GM12873 (cell line): Measurements from ENCODE around the gene KY.

Experiments used
- TF ChIP-seq, protein P1 (sequence below): IDR thresholded peaks from 2 replicates; pipeline ENCODE4 v1.5.1; 2012; ENCODE audit warnings: low read depth, mild to moderate bottlenecking, moderate library complexity, low read length, control low read depth; ENCODE audit not compliant: insufficient read depth; ENCODE audit errors: missing control alignments

KY gene

DNA sequence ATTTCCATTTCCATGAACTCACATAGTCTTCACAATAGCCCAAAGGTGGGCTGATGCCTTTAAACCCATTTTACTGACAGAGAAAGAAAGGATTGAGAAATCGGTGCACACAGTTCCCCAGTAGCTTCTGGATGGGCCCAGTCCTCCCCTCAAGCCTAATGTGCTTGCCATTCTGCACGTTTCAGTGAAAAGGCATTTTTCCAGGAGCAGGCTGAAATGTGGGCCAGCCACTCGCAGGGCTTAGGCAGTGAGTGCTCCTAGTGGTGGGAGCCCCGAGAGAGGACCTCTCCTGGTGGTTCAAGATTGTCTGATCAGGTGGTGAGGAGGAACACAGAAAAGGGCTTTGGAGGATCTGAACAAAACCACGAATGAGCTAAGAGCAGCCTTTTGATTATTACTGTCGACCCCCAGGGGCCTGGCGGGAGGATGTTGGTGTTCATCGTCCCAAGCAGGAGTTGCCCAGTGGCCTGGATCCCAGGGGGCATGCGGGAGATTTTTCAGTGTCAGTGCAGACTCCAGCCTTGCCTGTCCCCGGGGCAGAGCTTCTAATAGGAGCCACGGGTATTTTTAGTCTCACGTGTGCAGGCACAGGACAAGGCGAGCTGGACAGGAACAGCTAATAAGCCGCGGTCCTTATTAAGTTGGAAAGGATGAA is 8.7 kb upstream of the KY start:
- TF ChIP-seq, protein P1, sequence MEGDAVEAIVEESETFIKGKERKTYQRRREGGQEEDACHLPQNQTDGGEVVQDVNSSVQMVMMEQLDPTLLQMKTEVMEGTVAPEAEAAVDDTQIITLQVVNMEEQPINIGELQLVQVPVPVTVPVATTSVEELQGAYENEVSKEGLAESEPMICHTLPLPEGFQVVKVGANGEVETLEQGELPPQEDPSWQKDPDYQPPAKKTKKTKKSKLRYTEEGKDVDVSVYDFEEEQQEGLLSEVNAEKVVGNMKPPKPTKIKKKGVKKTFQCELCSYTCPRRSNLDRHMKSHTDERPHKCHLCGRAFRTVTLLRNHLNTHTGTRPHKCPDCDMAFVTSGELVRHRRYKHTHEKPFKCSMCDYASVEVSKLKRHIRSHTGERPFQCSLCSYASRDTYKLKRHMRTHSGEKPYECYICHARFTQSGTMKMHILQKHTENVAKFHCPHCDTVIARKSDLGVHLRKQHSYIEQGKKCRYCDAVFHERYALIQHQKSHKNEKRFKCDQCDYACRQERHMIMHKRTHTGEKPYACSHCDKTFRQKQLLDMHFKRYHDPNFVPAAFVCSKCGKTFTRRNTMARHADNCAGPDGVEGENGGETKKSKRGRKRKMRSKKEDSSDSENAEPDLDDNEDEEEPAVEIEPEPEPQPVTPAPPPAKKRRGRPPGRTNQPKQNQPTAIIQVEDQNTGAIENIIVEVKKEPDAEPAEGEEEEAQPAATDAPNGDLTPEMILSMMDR, result no peak

DNA sequence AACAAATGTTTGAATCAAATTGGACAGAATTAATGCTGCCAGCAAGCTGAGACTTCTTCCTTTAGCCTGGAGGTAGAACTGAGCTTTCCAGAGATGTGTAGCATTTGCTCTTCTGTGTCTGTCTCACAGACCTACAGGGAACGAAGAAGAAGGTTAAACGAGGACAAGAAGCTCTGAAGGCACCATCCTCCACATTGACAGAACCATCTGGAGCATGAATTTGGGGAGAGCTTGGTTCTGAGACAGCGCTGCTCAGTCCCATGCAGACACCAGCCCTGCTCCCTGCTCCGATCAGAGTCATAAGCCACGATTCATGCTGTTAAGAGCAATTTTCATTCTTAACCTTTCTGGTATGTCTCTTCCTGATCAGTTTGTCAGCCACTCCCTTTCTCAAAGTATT is 7.7 kb upstream of the KY start:
- TF ChIP-seq, protein P1, result no peak

DNA sequence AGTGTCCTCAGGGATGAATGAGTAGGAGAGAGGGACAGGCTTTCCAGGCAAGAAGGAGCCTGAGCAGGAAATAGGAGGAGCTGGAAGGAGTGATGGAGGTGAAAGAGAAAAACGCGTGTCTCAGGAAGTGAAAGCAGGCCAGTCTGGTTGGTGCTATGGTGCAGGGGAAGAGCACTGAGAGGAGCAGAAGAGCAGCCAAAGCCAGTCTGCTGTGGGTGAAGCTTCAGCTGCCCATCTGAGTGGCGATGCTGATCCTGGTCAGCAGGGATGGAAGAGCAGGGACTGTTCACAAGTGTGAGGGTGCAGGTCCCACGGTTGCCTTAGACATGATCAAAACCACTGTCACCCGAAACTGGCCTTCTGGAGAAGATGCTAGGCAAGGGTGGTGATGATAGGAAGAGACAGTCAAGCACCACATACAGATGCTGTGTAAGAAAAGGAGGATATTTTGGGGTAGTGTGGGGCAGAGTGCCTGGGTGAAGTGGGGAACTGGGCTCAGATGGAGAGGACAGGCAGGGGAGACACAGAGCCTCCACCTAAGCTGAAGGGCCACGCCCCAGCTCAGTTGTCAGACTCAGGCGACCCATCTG is 5.5 kb upstream of the KY start:
- TF ChIP-seq, protein P1, result no peak

- TF ChIP-seq, protein P1, result no peak
Measured at GRCh38 chr3:134655706-134656105, 4.9 kb upstream of the KY start.

DNA sequence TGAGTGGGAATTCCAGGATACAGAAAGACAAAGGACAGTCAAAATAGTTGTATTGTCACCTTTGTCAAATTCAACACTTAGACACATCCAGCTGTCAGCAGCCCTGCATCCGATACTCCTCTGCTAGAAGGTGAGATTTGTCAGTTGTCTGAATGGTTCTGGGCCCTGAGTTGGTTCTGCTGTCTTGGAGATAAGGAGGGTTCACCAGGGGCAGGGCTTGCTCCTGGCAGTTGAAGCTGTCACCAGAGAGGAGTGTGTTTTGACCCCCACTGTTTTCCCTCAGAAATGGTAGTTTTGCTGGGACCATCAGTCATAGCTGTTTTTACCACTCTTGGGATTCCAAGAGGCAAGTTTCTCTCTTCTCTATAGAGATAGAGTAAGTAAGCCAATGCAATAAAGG is 3.2 kb upstream of the KY start:
- TF ChIP-seq, protein P1, result no peak

- TF ChIP-seq, protein P1, result no peak
Measured at GRCh38 chr3:134652886-134653630, 2.2 kb upstream of the KY start.

- TF ChIP-seq, protein P1, result no peak
Measured at GRCh38 chr3:134652409-134652831, 1.6 kb upstream of the KY start.
